Measurements from ENCODE around the gene KCNMB2.
A peak's percentile ranks its signal among the peaks of the same experiment; 100 is the strongest.

The KCNMB2 gene

DNA sequence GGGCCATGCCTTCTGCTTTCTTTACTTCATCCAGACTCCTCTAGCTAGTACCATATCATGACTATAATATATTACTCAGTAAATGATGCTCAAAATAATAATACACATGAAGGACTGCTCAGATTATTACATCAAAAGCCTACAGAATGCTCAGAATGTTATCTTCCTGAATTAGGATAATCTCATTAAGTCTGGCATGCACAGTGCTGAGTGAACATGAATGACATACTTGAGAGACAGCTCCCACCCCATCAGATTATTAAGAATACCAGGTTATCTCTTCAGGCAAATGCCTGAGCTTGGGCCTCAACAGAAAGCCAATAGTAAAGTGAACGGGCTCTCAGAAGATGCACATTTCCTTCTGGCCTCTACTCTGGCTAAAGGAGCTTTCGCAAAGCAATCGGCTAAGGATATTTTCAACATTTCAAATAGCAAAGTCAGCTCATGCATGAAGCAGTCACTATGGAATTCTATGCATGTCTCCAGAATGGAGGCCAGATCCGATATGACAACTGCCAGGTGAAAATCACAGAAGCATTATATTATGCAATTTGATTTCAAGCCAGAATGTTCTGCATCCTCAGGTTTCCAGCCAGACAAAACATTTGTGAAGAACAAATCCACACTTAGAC, 122.6 kb downstream of the KCNMB2 start:
- DNase-seq, result no peak

- no peak for DNase-seq
Measured at GRCh38 chr3:178663201-178663934, 127.1 kb downstream of the KCNMB2 start.

GRCh38 chr3:178665747-178666146, 129.5 kb downstream of the KCNMB2 start:
- no peak for DNase-seq

GRCh38 chr3:178669022-178669601, 132.9 kb downstream of the KCNMB2 start:
- no peak for DNase-seq

GRCh38 chr3:178669758-178670157, 133.5 kb downstream of the KCNMB2 start:
- DNase-seq, result no peak

- peak; percentile 68 for DNase-seq
Measured at GRCh38 chr3:178671377-178671776, 135.1 kb downstream of the KCNMB2 start.

DNA sequence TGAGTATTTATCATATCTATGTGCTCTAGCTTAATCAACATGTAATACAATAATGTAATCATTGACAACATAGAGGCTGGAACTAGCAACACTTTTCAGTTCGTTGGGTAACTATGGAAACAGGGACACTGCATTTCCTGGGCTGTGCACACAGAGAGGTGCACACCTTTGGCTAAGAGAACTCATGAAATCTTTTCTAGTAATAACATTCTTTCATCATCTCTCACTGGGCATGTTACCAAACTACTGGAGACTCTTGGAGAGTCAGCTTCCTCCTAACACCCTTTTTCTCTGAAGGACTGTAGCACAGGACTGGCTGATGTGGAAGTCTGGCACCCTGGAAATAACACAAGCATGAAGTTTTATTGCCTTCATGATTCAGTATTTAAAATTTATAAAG, 135.6 kb downstream of the KCNMB2 start:
- DNase-seq, result peak; percentile 38

DNA sequence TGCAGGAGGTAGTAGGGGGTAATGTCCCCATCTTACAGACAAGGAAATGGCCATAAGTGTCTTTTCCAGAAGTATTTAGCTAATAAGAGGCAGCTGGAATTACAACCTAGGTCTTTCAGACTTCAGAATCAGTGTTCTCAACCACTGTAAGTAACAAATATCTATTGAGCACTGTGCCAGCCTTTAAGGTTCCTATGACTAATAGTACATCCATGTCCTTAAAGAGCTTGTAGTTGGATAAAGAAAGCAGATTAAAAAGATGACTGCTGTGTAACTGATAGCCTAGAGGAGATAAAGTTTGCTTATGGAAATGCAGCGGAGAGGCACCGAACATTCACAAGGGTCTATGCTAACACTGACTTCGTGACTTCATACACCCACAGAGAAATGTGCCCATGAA, 136.0 kb downstream of the KCNMB2 start:
- no peak for DNase-seq

GRCh38 chr3:178673529-178673928, 137.3 kb downstream of the KCNMB2 start:
- DNase-seq, result no peak

DNA sequence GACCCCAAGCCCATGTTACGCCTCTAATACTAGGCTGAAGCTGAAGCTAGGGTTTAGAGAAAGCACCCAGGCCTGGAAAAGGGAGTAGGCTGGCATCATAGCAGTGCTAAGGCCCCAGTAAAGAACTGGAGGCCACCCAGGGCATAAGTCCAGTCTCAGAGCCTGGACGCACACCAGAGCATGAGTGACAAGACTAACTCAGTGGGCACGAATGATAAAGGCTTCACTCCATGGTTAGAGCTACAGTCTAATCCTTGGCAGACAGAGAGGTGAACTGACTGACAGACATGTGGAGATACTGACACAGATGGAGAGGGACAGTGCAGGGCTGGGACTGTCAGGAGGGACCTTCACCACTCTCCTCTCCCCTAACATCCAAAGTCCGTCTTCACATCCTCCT, 139.8 kb downstream of the KCNMB2 start:
- DNase-seq, result no peak

- DNase-seq, result no peak
Measured at GRCh38 chr3:178676942-178677790, 140.9 kb downstream of the KCNMB2 start.

- no peak for DNase-seq
Measured at GRCh38 chr3:178677961-178678360, 141.7 kb downstream of the KCNMB2 start.

GRCh38 chr3:178680037-178680436, 143.8 kb downstream of the KCNMB2 start:
- DNase-seq, result no peak

GRCh38 chr3:178680489-178680888, 144.3 kb downstream of the KCNMB2 start:
- DNase-seq, result no peak

DNA sequence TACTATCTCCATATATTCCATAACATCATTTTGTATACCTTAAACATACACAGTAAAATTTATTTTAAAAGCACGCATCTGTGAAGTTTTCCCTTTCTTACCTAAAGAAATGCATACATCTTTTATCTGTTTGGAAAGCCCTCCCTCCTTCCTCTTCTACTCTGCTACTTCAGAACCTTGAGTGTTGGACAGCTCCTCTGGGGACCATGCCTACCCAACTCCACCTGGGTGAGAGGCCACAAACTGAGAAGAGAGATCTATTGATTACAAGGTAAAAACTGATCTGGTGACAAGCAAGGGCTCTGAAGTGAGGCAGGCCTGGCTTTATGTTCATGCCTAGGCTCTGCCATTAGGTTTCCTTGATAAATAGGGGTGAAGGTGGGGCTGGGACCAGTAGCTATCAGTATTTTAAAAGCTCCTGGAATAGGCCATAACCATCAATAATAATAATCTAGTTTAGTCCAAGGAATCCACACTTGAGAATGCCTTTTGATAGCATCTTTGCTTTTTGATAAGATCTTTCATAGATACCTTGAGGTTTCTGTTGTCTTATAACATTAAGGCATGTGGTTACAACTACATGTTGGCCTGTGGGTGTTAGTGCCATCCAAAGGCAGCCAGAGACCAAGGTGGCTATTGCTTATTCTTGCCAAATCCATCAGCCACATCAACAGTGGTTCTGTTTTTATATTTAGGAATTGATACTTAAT, 148.8 kb downstream of the KCNMB2 start:
- no peak for DNase-seq

GRCh38 chr3:178685591-178685906, 149.3 kb downstream of the KCNMB2 start:
- DNase-seq, result no peak

- peak; percentile 24 for DNase-seq
Measured at GRCh38 chr3:178686826-178687225, 150.6 kb downstream of the KCNMB2 start.

- no peak for DNase-seq
Measured at GRCh38 chr3:178690571-178690970, 154.3 kb downstream of the KCNMB2 start.

DNA sequence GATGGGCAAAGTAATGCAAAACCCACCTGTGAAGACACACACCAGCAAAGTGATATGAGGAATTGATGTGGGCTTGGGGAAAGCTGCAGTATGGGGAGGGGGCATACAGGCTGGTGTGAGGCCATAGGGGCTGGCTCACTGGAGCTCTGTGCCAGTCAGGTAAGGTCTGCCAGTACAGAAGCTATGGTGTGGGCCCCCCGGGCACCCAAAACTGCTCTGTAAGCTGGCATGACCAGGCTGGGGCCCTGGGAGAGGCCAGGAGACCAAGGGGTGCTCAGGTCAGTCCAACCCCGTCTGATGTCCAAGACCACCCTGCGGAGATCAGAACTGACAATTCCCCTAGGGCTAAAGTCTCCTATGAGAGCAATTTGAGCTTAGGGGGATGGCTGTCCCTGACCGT, 163.1 kb downstream of the KCNMB2 start:
- no peak for DNase-seq

DNA sequence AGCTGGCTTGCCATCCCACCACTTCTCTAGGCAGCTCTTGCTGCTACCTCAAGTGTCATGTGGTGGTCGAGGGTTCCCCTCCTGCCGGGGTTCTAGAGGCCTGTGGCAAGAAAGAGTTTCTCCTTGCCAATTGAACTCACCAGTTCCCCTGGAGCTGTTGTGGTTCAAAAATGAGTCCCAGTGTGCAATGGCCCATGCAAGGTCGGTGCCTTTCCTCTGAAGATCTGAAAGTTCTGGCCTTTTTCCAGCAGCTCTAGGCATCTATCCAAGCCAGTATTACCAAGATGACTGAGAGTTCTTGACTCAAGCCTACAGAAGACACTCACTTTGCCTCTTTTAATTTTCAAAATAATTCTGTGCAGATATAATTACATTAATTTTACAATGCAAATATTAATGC, 163.6 kb downstream of the KCNMB2 start:
- peak; percentile 53 for DNase-seq

DNA sequence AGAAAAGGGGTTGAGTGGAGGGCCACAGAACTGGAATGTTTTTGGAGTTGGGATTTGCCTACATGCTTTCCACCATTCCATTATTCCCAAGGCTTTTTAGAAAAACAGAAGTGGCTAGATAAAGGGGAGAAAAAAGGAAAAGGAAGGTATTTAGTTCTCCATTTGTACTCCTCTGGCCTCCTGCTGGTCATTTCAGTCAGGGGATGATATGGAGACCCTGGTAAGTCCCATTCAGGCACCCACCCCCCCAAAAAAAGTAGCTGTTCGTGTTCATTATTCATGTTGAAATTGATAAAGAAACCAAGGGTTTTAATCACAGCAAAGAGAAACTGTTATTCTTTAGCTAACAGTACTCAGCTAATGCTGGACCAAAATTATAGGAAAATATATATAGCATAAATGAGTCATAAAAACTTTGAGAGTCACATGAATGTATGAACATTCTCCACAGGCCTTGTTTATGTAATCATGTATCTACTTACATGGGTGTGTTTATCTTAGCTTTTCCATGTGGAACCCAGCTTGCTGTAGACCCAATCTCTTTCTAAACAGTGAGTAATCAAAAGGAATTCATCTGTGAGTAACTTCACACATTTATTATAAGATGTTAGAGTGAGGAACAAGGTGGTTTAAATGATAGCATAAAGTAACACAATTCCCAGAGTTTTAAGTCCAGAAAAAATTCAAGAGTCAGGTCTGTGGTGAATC, 167.2 kb downstream of the KCNMB2 start:
- peak; percentile 27 for DNase-seq

GRCh38 chr3:178705925-178706324, 169.7 kb downstream of the KCNMB2 start:
- peak; percentile 90 for DNase-seq
